RWPE2 (cell line): ENCODE measurements around the gene BCL7C.
A peak's percentile ranks its signal among the peaks of the same experiment; 100 is the strongest.

Experiments used
- ATAC-seq: fragments of 200-7000 bp; cut with Tn5 transposase; 3 replicates; pipeline ENCODE4 v1.9.1; 2021; ENCODE audit warnings: low read depth
- DNase-seq: peaks from one replicate; pipeline ENCODE4 v3.0.0-alpha.2; 2020; ENCODE audit warnings: low spot score
- H3K27ac ChIP-seq: fragments of 450-650 bp; 2 replicates; pipeline ENCODE4 v1.5.1; 2017; ENCODE audit warnings: mild to moderate bottlenecking; ENCODE audit not compliant: poor library complexity, severe bottlenecking
- H3K27me3 ChIP-seq: fragments of 250-450 bp; sonication (Bioruptor Pico); 2 replicates; pipeline ENCODE4 v1.5.1; 2021; ENCODE audit warnings: mild to moderate bottlenecking, moderate library complexity; ENCODE audit not compliant: insufficient read depth, poor library complexity, severe bottlenecking
- H3K36me3 ChIP-seq: fragments of 250-450 bp; sonication (Bioruptor Pico); 2 replicates; pipeline ENCODE4 v1.5.1; 2020; ENCODE audit warnings: low read depth, mild to moderate bottlenecking, moderate library complexity
- H3K4me1 ChIP-seq: fragments of 250-450 bp; sonication (Bioruptor Pico); 2 replicates; pipeline ENCODE4 v1.5.1; 2021; ENCODE audit warnings: mild to moderate bottlenecking, moderate library complexity; ENCODE audit not compliant: insufficient read depth, poor library complexity, severe bottlenecking
- H3K4me3 ChIP-seq: fragments of 250-450 bp; sonication (Bioruptor Pico); 2 replicates; pipeline ENCODE4 v1.5.1; 2021; ENCODE audit warnings: mild to moderate bottlenecking, moderate library complexity; ENCODE audit not compliant: severe bottlenecking
- H3K9me3 ChIP-seq: fragments of 250-450 bp; sonication (Bioruptor Pico); 2 replicates; pipeline ENCODE4 v1.5.1; 2021; ENCODE audit warnings: mild to moderate bottlenecking, moderate library complexity; ENCODE audit not compliant: severe bottlenecking
- TF ChIP-seq, protein P1 (sequence below): fragments of 450-650 bp; IDR thresholded peaks from one replicate; pipeline ENCODE4 v1.5.1; 2017; ENCODE audit warnings: mild to moderate bottlenecking, moderate library complexity; ENCODE audit not compliant: poor library complexity, severe bottlenecking

Gene BCL7C

GRCh38 chr16:30896261-30896888, 2.5 kb upstream of the BCL7C start, which contains the start of gene CTF1:
Gene CTF1 (plus strand): TSS chr16:30896614. CDS start chr16:30896644, 30 bp downstream.
- peaks cover 21% of the 10 kb centered on the region for H3K4me1 ChIP-seq
- TF ChIP-seq, protein P1, sequence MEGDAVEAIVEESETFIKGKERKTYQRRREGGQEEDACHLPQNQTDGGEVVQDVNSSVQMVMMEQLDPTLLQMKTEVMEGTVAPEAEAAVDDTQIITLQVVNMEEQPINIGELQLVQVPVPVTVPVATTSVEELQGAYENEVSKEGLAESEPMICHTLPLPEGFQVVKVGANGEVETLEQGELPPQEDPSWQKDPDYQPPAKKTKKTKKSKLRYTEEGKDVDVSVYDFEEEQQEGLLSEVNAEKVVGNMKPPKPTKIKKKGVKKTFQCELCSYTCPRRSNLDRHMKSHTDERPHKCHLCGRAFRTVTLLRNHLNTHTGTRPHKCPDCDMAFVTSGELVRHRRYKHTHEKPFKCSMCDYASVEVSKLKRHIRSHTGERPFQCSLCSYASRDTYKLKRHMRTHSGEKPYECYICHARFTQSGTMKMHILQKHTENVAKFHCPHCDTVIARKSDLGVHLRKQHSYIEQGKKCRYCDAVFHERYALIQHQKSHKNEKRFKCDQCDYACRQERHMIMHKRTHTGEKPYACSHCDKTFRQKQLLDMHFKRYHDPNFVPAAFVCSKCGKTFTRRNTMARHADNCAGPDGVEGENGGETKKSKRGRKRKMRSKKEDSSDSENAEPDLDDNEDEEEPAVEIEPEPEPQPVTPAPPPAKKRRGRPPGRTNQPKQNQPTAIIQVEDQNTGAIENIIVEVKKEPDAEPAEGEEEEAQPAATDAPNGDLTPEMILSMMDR, result no peak
- peak within 1 kb of the TSS; percentile 92 for H3K27ac ChIP-seq
- DNase-seq (peak; percentile 87), ATAC-seq (peak; percentile 68)
- no peaks in the 10 kb centered on the region for H3K27me3 ChIP-seq
- H3K9me3 ChIP-seq, result no peaks in the 10 kb centered on the region
- peak within 1 kb of the TSS; percentile 63 for H3K4me3 ChIP-seq
- peaks cover 4% of the 10 kb centered on the region for H3K36me3 ChIP-seq

DNA sequence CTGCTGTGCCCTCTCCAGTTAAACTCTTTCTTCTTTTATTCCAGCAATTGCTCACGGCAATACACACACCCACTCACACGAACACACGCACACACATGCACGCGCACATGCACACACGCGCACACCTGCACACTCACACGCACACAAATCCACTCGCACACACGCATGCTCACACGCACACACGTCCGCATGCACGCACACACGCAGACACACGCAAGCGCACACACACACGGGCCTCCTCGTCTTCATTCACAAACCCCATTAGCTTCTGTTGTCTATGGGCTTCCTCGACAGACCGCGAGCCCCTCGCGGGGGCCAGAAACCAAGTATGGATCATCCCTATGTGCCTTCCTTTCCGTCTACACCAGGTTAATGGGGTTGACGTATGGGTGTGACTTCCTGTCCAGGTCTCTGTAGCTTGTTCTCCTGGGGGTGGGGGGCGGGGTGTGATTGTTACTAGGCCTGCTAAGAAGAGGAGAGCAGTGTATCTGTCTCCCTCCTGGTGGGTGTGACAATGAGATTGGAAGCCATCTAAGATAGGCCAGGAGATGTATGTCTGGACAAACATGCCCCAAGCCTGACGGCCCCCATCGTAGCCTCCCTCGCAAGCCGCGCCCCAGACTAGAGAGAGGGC, 1.9 kb upstream of the BCL7C start:
- peak overlapping the region; percentile 92 for H3K27ac ChIP-seq

GRCh38 chr16:30894540-30895368, 877 bp upstream of the BCL7C start:
- Histone ChIP-seq H3K27me3 (no peaks in the 10 kb centered on the region), H3K36me3 (peaks cover 10% of the 10 kb centered on the region), H3K4me1 (peaks cover 21% of the 10 kb centered on the region), H3K4me3 (peak overlapping the region; percentile 82), H3K9me3 (no peaks in the 10 kb centered on the region), H3K27ac (peak overlapping the region; percentile 92)
- TF ChIP-seq, protein P1, result no peak
- no peak for ATAC-seq
- no peak for DNase-seq

More for the DNA sequence above, 1.9 kb upstream of the BCL7C start:
- TF ChIP-seq, protein P1, result no peak
- H3K4me3 ChIP-seq, result peak overlapping the region; percentile 63
- H3K4me1 ChIP-seq, result peaks cover 21% of the 10 kb centered on the region
- DNase-seq (no peak), ATAC-seq (no peak)
- H3K27me3 ChIP-seq, result no peaks in the 10 kb centered on the region
- no peaks in the 10 kb centered on the region for H3K9me3 ChIP-seq
- peaks cover 6% of the 10 kb centered on the region for H3K36me3 ChIP-seq

GRCh38 chr16:30893417-30893743, 497 bp downstream of the BCL7C start:
- Histone ChIP-seq H3K4me3 (peak overlapping the region; percentile 82), H3K27me3 (no peaks in the 10 kb centered on the region), H3K9me3 (no peaks in the 10 kb centered on the region), H3K36me3 (peaks cover 22% of the 10 kb centered on the region), H3K4me1 (peaks cover 21% of the 10 kb centered on the region), H3K27ac (peak overlapping the region; percentile 92)
- DNase-seq (no peak), ATAC-seq (no peak)
- TF ChIP-seq, protein P1, result no peak
